ENCODE measurements around the gene BUD23.

DNA sequence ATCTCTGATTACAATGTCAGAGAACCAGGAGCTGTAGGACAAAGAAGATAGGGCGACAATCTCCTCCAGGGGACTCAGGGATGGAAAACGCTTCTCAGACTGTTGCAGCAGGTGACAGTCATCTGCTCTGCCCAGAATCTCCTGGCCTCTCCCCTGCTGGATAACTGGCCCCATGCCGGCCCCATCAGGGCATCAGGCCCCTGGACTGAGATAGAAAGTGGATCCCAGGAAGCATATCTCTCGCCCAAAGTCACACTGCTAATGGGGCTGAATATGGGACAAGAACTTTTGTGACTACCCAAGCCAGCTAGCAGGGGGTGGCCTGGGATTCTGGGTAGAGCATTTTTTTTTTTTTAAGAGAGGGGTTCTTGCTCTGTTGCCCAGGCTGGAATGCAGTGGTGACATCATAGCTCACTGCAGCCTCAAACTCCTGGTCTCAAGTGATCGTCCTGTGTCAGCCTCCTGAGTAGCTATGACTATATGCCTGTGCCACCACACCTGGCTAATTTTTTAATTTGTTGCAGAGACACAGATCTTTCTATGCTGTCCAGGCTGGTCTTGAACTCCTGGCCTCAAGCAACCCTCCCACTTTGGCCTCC lies 38.6 kb upstream of the BUD23 start:
- TF ChIP-seq, protein P1, sequence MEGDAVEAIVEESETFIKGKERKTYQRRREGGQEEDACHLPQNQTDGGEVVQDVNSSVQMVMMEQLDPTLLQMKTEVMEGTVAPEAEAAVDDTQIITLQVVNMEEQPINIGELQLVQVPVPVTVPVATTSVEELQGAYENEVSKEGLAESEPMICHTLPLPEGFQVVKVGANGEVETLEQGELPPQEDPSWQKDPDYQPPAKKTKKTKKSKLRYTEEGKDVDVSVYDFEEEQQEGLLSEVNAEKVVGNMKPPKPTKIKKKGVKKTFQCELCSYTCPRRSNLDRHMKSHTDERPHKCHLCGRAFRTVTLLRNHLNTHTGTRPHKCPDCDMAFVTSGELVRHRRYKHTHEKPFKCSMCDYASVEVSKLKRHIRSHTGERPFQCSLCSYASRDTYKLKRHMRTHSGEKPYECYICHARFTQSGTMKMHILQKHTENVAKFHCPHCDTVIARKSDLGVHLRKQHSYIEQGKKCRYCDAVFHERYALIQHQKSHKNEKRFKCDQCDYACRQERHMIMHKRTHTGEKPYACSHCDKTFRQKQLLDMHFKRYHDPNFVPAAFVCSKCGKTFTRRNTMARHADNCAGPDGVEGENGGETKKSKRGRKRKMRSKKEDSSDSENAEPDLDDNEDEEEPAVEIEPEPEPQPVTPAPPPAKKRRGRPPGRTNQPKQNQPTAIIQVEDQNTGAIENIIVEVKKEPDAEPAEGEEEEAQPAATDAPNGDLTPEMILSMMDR (IDR thresholded peaks at IDR 0.05 in 2 of 3, conservative IDR thresholded peaks at IDR 0.05 in 1 of 3; ENCODE audit: borderline replicate concordance in 1 of 3, insufficient read depth in 1 of 3, low read depth in 2 of 3, low read length in 2 of 3): no peak
- TF ChIP-seq SIN3A (IDR thresholded peaks at IDR 0.05; ENCODE audit: low read depth) (no peak), POLR2A (IDR thresholded peaks at IDR 0.05; ENCODE audit: borderline replicate concordance, extremely low read depth, insufficient read depth, insufficient read length) (no peak), EZH2phosphoT487 (IDR thresholded peaks at IDR 0.05; ENCODE audit: borderline replicate concordance) (no peak), POLR2AphosphoS5 (IDR thresholded peaks at IDR 0.05; ENCODE audit: low read depth, low read length) (no peak), FOSL1 (IDR thresholded peaks at IDR 0.05; ENCODE audit: low read depth) (no peak), CBX3 (IDR thresholded peaks at IDR 0.05; ENCODE audit: low read depth) (no peak), RAD21 (IDR thresholded peaks at IDR 0.05; ENCODE audit: low read depth) (no peak), YY1 (IDR thresholded peaks at IDR 0.05; ENCODE audit: extremely low read depth, insufficient replicate concordance, low read depth, low read length) (no peak), EZH2 (IDR thresholded peaks at IDR 0.05) (no peak), CEBPB (IDR thresholded peaks at IDR 0.05; ENCODE audit: low read depth) (no peak), EGR1 (IDR thresholded peaks at IDR 0.05; ENCODE audit: low read depth) (no peak)
- TF ChIP-seq, protein P2, sequence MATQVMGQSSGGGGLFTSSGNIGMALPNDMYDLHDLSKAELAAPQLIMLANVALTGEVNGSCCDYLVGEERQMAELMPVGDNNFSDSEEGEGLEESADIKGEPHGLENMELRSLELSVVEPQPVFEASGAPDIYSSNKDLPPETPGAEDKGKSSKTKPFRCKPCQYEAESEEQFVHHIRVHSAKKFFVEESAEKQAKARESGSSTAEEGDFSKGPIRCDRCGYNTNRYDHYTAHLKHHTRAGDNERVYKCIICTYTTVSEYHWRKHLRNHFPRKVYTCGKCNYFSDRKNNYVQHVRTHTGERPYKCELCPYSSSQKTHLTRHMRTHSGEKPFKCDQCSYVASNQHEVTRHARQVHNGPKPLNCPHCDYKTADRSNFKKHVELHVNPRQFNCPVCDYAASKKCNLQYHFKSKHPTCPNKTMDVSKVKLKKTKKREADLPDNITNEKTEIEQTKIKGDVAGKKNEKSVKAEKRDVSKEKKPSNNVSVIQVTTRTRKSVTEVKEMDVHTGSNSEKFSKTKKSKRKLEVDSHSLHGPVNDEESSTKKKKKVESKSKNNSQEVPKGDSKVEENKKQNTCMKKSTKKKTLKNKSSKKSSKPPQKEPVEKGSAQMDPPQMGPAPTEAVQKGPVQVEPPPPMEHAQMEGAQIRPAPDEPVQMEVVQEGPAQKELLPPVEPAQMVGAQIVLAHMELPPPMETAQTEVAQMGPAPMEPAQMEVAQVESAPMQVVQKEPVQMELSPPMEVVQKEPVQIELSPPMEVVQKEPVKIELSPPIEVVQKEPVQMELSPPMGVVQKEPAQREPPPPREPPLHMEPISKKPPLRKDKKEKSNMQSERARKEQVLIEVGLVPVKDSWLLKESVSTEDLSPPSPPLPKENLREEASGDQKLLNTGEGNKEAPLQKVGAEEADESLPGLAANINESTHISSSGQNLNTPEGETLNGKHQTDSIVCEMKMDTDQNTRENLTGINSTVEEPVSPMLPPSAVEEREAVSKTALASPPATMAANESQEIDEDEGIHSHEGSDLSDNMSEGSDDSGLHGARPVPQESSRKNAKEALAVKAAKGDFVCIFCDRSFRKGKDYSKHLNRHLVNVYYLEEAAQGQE (IDR thresholded peaks at IDR 0.05; ENCODE audit: low read depth): no peak
